Left hindlimb (tissue), 1 donor: ENCODE data around the gene MOB4.
"Not testable (repeated sequence)": the region's sequence is repeated elsewhere in the genome, so short reads cannot be mapped to it uniquely, and the experiment has no call there.

ENCODE experiments used
- DNase-seq: peaks from one replicate; pipeline ENCODE4 v3.0.0-alpha.2; 2018

The MOB4 gene

DNA sequence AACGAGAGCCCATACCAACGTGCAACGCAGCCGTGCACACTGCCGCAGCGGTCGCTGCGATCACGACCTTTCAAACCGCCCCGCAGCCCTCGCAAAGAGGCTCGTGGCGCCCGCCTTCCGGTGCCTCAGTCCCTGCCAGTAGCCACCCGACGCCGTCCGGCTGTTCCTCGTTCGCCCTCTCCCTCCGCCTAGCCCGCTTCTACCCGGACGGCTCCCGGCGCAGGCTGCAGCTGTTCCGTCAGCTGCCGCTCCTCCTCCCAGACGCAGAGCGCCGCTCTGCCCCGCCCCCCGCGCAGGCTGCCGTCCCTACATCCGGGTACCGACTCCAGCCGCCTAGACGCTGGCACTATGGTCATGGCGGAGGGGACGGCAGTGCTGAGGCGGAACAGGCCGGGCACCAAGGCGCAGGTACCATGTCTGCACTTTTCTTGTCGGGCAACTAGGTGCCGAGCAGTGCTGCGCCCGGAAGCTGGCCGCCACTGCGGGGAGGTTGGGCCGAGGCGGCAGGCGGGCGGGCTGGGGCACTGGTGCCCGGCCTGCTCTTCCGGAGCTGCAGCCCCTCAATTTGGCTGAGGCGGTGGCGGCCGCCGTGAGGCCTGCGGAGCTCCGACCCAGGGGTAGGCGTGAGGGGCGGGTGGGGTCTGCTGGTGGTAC, at the start of gene MOB4:
MOB4 (plus strand) TSS at position 328 of the 654 bp plus-strand sequence; CDS start at position 349, 21 bp downstream.
- DNase-seq, result peak; percentile 96

DNA sequence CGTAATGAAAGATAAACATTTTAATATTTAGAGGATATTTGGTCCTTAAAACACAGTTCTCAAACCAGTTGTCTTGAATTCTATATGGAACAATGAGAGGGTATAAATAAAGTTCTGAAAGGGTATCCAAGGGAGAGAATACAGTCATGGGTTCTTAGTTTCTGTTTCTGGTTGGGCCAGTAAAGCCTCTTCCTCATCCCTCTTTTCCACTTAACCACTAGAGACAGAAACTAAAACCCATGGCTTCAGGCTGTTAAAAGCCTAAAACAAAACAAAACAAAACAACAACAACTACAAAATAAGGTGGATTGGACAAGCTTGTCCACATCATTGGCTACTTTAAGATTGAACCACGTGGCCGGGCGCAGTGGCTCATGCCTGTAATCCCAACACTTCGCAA, 43.7 kb upstream of the MOB4 start:
- DNase-seq, result no peak

DNA sequence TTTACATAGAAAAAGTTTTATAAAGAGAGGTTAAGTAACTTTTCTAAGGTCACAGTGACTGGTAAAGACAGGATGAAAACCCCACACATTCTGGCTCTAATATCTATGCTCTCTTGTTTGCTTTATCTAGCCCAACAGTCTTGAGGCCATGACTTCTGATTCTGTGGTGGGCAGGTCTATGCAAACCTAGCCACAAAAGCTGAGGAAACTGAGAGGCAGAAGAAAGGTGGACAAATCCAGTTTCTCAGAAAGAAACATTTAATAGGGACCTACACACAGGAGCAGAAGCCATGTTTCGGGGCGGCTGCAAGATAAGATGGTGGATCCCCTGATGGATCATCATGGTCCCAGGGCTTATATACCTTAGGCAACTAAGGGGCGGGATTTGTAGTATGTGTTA, 38.1 kb upstream of the MOB4 start:
- DNase-seq, result no peak

DNA sequence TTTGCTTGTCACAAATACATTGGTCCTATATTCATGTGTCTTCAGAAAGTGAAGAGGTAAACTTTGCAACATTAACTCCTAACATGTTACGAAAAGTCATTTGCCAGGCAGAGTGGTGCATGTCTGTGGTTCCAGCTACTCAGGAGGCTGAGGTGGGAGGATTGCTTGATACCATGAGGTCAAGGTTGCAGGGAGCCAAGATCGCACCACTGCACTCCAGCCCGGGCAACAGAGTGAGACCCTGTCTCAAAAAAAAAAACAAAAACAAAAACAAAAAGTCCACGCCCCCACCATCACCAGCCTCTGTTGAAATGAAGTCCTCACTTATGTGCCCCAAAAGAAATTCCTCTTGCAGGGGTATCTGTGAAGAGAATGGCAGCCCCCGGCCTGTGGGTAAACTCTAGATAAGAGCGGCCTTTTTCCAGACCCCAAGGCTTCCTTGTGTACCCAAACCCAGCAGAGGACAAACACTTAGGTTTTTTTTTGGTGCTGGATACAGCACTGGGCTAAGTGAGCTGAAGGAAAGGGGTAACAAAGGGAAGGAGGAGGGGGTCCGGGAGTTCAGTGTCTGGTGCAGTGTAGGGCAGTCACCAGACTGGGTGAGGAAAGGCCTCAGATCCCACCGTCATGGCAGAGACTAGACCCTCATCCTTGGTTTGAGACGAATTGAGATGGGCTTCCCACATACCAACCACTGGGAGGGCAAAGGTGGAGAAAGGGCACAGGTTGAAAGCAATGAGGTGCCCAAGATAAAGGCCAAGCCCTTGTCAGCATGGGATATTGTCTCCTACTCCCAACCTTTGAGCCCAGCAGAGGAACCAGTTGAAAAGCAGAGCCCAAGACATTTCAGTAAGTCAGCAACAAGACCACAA, 35.5 kb upstream of the MOB4 start:
- DNase-seq, result no peak

- DNase-seq, result not testable (repeated sequence)
These were observed 31.6 kb upstream of the MOB4 start for GRCh38 chr2:197484248-197484647.

- DNase-seq, result no peak
These were observed 29.7 kb upstream of the MOB4 start for GRCh38 chr2:197486175-197486574.

- DNase-seq, result no peak
These were observed 28.5 kb upstream of the MOB4 start for GRCh38 chr2:197487385-197487784.

GRCh38 chr2:197495433-197496134, 20.3 kb upstream of the MOB4 start:
- no peak for DNase-seq

DNA sequence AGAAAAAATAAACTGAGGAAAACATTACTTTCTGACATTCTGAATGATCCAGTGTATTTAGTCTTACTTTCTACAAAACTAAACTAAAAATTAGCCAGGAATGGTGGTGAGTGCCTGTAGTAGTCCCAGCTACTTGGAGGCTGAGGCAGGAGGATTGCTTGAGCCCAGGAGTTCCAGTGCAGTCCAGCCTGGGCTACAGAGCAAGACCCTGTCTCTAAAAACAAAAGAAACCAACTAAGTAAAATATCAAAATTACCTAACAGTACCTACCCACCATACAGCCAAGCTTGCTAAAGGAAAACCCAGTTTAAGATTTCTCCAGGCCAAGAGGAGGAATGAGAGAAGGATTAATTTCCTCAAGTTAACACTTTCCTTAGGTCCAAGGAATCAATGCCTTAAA, 19.2 kb upstream of the MOB4 start:
- no peak for DNase-seq

DNA sequence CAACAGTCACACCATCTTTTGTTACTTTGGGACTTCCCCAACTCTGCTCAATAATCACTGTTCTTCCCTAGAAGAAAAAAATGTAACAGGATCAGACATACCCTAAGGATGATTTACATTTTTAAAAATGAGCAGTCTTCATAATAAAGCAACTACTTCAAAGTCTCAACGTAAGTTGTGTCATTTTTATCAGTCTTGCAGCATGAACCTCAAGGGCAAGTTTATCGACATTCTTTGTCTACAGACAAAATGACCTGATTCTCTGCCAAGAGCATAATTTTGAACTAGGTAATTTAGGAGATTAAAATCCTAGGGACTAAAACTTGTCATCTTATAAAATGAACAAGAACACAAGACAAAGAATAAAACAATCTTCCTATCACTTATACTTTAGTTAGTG, 18.5 kb upstream of the MOB4 start:
- no peak for DNase-seq

DNA sequence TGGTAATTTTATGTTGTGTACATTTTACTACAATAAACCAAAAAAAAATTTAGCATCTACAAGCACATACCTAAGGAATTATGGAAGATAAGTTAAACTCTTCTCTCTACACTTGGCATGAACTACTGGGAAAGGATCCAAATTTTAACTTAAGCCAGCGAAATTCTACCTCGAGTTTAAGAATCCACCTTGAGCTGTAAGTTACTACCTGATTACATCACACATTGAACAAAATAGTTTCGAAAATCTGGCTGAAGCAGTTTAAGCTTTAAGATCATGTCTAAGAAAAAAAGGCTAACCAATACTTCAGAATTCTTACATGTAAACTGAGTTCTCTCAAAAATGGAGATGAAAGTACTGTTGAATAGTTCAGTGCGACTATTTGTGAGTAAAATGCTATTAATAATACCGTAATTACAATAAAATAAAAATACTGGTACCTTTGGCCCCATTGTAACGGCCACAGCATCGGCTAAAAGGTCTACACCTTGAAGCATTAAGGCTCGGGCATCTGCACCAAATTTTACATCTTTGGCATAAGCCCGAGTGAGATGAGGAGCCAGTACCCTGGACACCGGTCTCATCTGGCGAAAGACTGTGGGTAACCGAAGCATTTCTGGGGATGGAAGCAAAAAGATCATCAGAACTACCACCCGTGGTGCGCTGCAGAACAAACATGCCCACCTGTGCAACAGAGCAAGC, 17.5 kb upstream of the MOB4 start:
- DNase-seq, result no peak

DNA sequence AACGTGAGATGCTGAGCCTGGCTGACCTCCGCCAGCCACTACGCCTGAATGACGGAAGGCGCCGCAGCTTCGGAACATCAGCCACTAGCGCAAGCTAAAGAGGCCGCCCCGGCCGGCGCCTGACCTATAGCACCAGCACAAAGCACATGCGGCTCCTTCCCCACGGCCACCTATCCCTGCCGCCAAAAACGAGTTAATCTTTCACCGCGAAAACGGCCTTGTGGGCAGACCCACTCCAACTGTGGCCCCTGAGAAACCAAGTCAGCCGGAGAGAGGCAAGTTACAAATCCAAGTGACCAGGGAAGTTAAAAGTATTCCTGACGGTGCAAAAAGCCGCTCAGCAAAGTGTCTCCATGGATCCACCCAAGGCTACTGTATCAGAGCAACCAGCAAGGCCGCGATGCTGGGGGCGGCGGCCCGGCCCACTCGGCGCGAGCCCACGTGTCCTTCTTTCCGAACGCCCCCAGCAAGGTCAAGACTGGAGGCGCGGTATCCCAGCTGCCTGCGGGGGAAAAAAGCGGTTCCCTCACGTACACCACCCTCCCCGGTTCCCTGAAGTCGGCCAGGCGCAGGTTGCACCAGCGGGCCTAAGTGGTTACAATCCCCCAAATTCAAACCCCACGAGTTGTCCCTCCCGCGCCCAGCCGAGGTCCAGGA, 16.8 kb upstream of the MOB4 start:
- peak; percentile 69 for DNase-seq

GRCh38 chr2:197499594-197500502, 16.0 kb upstream of the MOB4 start, which contains the start of the genes HSPD1 and HSPE1:
TSS of gene HSPD1 (minus strand) at chr2:197499840. CDS start at chr2:197498848, 992 bp downstream.
TSS of gene HSPE1 (plus strand) at chr2:197500379. CDS start at chr2:197500437, 58 bp downstream.
- peak; percentile 99 for DNase-seq

- no peak for DNase-seq
These were observed 15.2 kb upstream of the MOB4 start for GRCh38 chr2:197500503-197501131.

DNA sequence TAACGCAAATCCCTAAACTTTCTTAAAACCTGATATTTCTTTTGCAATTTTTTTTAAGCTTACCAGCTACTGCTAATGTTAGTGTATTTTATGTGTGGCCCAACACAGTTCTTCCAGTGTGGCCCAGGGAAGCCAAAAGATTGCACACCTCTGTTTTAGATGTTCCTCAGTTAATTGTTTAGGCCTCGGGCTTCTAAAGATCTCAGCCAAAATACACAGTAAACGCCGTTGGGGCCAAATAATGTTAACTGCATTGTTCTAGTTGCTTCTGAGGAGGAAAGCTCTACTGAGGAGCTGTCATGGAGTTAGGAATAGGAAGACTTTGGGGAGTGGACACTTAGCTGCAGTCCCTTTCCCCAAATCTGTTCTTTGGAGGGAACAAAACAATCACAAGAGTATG, 13.7 kb upstream of the MOB4 start:
- no peak for DNase-seq

DNA sequence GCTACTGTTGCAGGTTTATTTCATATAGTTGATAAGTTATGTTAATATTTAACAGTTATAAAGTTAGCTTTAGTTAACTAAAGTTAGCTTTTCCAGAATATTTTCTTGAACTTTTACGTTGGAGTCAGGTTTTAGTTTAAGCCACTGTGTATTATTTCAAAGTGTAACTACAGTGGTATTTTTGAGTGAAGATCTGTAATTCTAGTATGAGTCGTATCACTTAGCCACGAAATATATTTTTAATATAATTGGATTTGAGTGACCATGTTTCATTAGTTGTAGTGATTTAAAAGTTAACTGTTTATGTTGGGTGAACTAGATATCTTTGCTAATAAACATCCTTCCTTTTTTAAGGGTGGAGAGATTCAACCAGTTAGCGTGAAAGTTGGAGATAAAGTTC, 13.2 kb upstream of the MOB4 start:
- no peak for DNase-seq

GRCh38 chr2:197504000-197504399, 11.9 kb upstream of the MOB4 start:
- DNase-seq, result no peak

- DNase-seq, result no peak
These were observed 11.4 kb upstream of the MOB4 start for GRCh38 chr2:197504512-197504911.

GRCh38 chr2:197506658-197507057, 9.2 kb upstream of the MOB4 start:
- DNase-seq, result no peak

DNA sequence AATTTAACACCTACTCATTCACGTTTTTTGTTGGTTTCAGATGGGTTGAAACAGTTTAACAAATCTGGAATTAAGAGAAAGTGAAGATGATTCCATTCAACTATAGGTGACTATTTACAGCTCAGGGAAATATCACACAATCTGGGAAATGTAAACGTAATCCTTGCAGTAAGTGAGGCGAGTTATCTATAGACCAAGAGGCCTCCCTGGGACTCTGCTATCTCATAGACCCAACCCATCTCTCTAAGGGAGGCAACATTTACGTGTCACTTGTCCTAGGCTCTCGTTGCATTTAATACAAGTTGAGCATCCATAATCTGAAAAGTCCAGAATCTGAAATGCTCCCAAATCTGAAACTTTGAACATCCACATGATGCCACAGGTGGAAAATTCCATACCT, 2.0 kb upstream of the MOB4 start:
- DNase-seq, result no peak

DNA sequence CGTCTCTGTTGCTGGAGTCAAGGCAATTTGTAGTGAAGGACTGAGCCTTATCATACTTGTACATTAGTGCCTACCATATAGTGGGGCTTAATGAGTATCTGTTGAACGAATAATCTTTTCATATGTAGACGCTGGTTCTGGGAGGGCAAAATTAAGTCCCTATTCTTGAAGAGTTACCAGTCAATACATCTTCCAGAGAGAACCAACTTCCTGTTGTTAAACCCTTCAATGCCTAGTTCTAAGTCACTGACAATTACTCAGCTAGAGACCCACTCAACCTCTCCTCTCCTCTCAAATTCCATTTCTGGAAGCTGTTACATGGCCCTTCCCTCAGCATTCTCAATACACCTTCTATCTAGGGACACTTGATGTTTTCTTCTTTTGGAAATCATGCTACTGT, 1.1 kb upstream of the MOB4 start:
- no peak for DNase-seq
